A549 (cell line): ENCODE results near the gene FAM221B. TPM values are rescaled to one million over a fixed set of nuclear protein-coding genes. Genes with fewer than 3 reads are reported as not detected.

Source experiments
- ATAC-seq, 2 experiments: fragments of 200-7000 bp in 1 of 2; fragments of >200 bp in 1 of 2; cut with Nextera tagmentation in 1 of 2; cut with Tn5 transposase in 1 of 2; 3 replicates each; pipeline versions ENCODE4 v1.8.0 to v1.9.1; 2018 to 2020; ENCODE audit warnings: mild to moderate bottlenecking in 1 of 2, moderate library complexity in 1 of 2
- CTCF ChIA-PET: fragments of 300-600 bp; sonication (Branson Sonifier 250); formaldehyde crosslinking; extraction: SDS; loops from one replicate; lab custom pipeline; 2021; ENCODE audit warnings: antibody characterized with exemption, inconsistent platforms; lab: Yijun Ruan, JAX
- POLR2A ChIA-PET: fragments of 350-600 bp; formaldehyde crosslinking; extraction: SDS; loops from one replicate; lab custom pipeline; 2021; ENCODE audit warnings: antibody characterized with exemption, inconsistent platforms; lab: Yijun Ruan, JAX
- DNase-seq, 2 experiments: peaks; one replicate each; pipeline versions ENCODE4 v3.0.0 to v3.0.0-alpha.2; 2011 to 2016; ENCODE audit warnings: low read depth in 1 of 2, low spot score in 1 of 2
- FAIRE-seq: peaks from 2 replicates; lab custom pipeline; 2011; peaks lifted over from hg19 to GRCh38; lab: Jason Lieb, UNC
- H3K27ac ChIP-seq, 2 experiments: fragments of >200 bp; sonication (Bioruptor Twin); formaldehyde crosslinking; 3 replicates each; pipeline ENCODE4 v1.5.1; 2016 to 2017
- H3K4me1 ChIP-seq: fragments of >200 bp; sonication (Bioruptor Twin); formaldehyde crosslinking; 3 replicates; pipeline ENCODE4 v1.6.1; 2016
- H3K4me2 ChIP-seq: fragments of >200 bp; sonication (Bioruptor Twin); formaldehyde crosslinking; 3 replicates; pipeline ENCODE4 v1.6.1; 2016
- H3K4me3 ChIP-seq: fragments of >200 bp; sonication (Bioruptor Twin); formaldehyde crosslinking; 3 replicates; pipeline ENCODE4 v1.5.1; 2016
- H3K9me3 ChIP-seq: fragments of >200 bp; sonication (Bioruptor Twin); formaldehyde crosslinking; 3 replicates; pipeline ENCODE4 v1.6.1; 2016
- ATOH8 ChIP-seq: fragments of 250-450 bp; sonication (Bioruptor Pico); IDR thresholded peaks from 2 replicates; pipeline ENCODE4 v1.5.0; 2020; ENCODE audit warnings: low read depth, mild to moderate bottlenecking, moderate library complexity
- BHLHE40 ChIP-seq: IDR thresholded peaks from 2 replicates; pipeline ENCODE4 v1.6.1; 2012; ENCODE audit warnings: low read depth, low read length, inconsistent platforms
- CEBPB ChIP-seq, 2 experiments: fragments of >200 bp in 1 of 2; sonication (Bioruptor Twin) in 1 of 2; formaldehyde crosslinking in 1 of 2; IDR thresholded peaks; 2 replicates each; pipeline ENCODE4 v1.6.1; 2012 to 2016
- CTCF ChIP-seq: fragments of >200 bp; sonication (Bioruptor Twin); formaldehyde crosslinking; IDR thresholded peaks from 3 replicates; pipeline ENCODE4 v1.5.1; 2016
- EHF ChIP-seq: fragments of 250-450 bp; sonication (Bioruptor Pico); IDR thresholded peaks from 2 replicates; pipeline ENCODE4 v1.5.0; 2020; ENCODE audit warnings: mild to moderate bottlenecking
- ELK1 ChIP-seq: fragments of 150-350 bp; IDR thresholded peaks from 2 replicates; pipeline ENCODE4 v1.6.1; 2014; ENCODE audit warnings: low read depth, mild to moderate bottlenecking, low read length
- FOSB ChIP-seq: fragments of 250-450 bp; sonication (Bioruptor Pico); IDR thresholded peaks from 2 replicates; pipeline ENCODE4 v1.5.0; 2020; ENCODE audit warnings: mild to moderate bottlenecking, moderate library complexity
- FOXS1 ChIP-seq: fragments of 250-450 bp; sonication (Bioruptor Pico); IDR thresholded peaks from 2 replicates; pipeline ENCODE4 v1.5.0; 2020; ENCODE audit warnings: mild to moderate bottlenecking, moderate library complexity
- HES2 ChIP-seq: fragments of >200 bp; sonication (Bioruptor Twin); formaldehyde crosslinking; IDR thresholded peaks from 2 replicates; pipeline ENCODE4 v1.6.1; 2016
- HEYL ChIP-seq: fragments of 250-450 bp; sonication (Bioruptor Pico); IDR thresholded peaks from 2 replicates; pipeline ENCODE4 v1.8.0; 2021; ENCODE audit warnings: mild to moderate bottlenecking, moderate library complexity
- HMGXB4 ChIP-seq: fragments of 250-450 bp; sonication (Bioruptor Pico); IDR thresholded peaks from 2 replicates; pipeline ENCODE4 v1.5.0; 2021; ENCODE audit warnings: mild to moderate bottlenecking, moderate library complexity, borderline replicate concordance
- MAX ChIP-seq: IDR thresholded peaks from 2 replicates; pipeline ENCODE4 v1.6.1; 2012
- MAZ ChIP-seq: fragments of 150-350 bp; IDR thresholded peaks from 2 replicates; pipeline ENCODE4 v1.6.1; 2014; ENCODE audit warnings: antibody characterized with exemption, low read depth, low read length, borderline replicate concordance
- NFE2L2 ChIP-seq: fragments of 150-350 bp; conservative IDR thresholded peaks from 2 replicates; pipeline ENCODE4 v1.6.1; 2014; ENCODE audit warnings: low read length
- NR3C1 ChIP-seq: fragments of >200 bp; sonication (Bioruptor Twin); formaldehyde crosslinking; IDR thresholded peaks from 3 replicates; pipeline ENCODE4 v1.6.1; 2017
- PHF8 ChIP-seq: fragments of 200-600 bp; sonication (generic); IDR thresholded peaks from 2 replicates; pipeline ENCODE4 v1.6.1; 2016; ENCODE audit warnings: low read depth, mild to moderate bottlenecking, antibody characterized with exemption, moderate library complexity, borderline replicate concordance
- POLR2A ChIP-seq: IDR thresholded peaks from 2 replicates; pipeline ENCODE4 v1.6.1; 2012; ENCODE audit warnings: mild to moderate bottlenecking, low read length
- POLR2AphosphoS2 ChIP-seq: conservative IDR thresholded peaks from 2 replicates; pipeline ENCODE4 v1.6.1; 2012; ENCODE audit warnings: low read length, improper control_type of control experiment, inconsistent platforms
- RAD21 ChIP-seq, 2 experiments: fragments of >200 bp in 1 of 2; sonication (Bioruptor Twin) in 1 of 2; formaldehyde crosslinking in 1 of 2; IDR thresholded peaks in 1 of 2; conservative IDR thresholded peaks in 1 of 2; 2 replicates in 1 of 2; 3 replicates in 1 of 2; pipeline ENCODE4 v1.6.1; 2012 to 2018; ENCODE audit warnings: inconsistent platforms in 1 of 2
- SMC3 ChIP-seq: fragments of >200 bp; sonication (Bioruptor Twin); formaldehyde crosslinking; IDR thresholded peaks from 3 replicates; pipeline ENCODE4 v1.6.1; 2018; ENCODE audit warnings: inconsistent platforms
- ZNF302 ChIP-seq: fragments of 250-450 bp; sonication (Bioruptor Pico); IDR thresholded peaks from 2 replicates; pipeline ENCODE4 v1.9.0; 2021; ENCODE audit warnings: inconsistent platforms, mild to moderate bottlenecking, moderate library complexity
- WGBS: methylation state at CpG from one replicate; pipeline ENCODE4 v1.1.6; 2017; ENCODE audit errors: missing lambda C conversion rate; 5-methylcytosine and 5-hydroxymethylcytosine counted together
- polyA plus RNA-seq, 4 experiments: library from polyadenylated mRNA; depleted of rRNA in 3 of 4; stranded (reverse); fragments of >200 nt; fragmentation: RNase III in 1 of 4; extraction: RNeasy Plus Mini Kit Qiagen cat#74134 plus additional on column Dnase treatment in 1 of 4; gene quantifications; 2 replicates in 3 of 4; 3 replicates in 1 of 4; pipeline ENCODE4 v1.2.3, GENCODE V29; 2011 to 2017

FAM221B gene
- polyA plus RNA-seq, 2 of the 4 experiments (the other 2 are of a cell fraction): not detected

GRCh38 chr9:35792024-35792813, 36.3 kb downstream of the FAM221B start (continued):
- TF ChIP-seq HMGXB4 (CRISPR knock-in tag) (no peak), NFE2L2 (no peak), HEYL (CRISPR knock-in tag) (no peak), ATOH8 (CRISPR knock-in tag) (no peak), NR3C1 (no peak), POLR2AphosphoS2 (no peak), EHF (no peak)

- no peak for TF ChIP-seq POLR2AphosphoS2
- no peak for TF ChIP-seq FOXS1
- no peak for TF ChIP-seq SMC3
- no peak for TF ChIP-seq MAX
- no peak for TF ChIP-seq CTCF
- CTCF ChIA-PET: interaction anchor here (1.0 to 2.7 kb wide), 5 partner anchors 9 to 120 kb away, joined by 3 to 26 read pairs (median 6); partner anchors contain the start of genes HINT2 and SPAG8
- no peak within 1 kb of the TSS for H3K4me3 ChIP-seq
- no peaks in the 10 kb centered on the region for H3K9me3 ChIP-seq
- 95% methylated on average over 35 of the region's 64 CpGs for WGBS
- DNase-seq (no peak), ATAC-seq (no peak), FAIRE-seq (no peak)
- peaks cover 16% of the 10 kb centered on the region for H3K4me1 ChIP-seq
- peak within 1 kb of the TSS in 1 of 2 experiments; percentile 22; a peak in 1 of 6 replicates for H3K27ac ChIP-seq
- POLR2A ChIA-PET: no interaction called here
- H3K4me2 ChIP-seq: no peak within 1 kb of the TSS
These were observed 37.1 kb downstream of the FAM221B start, which contains the start of gene NPR2 for GRCh38 chr9:35791297-35791921. TSS of gene NPR2 (plus strand) at chr9:35791591. CDS start at chr9:35792409, 818 bp downstream.

GRCh38 chr9:35790385-35791296, 37.9 kb downstream of the FAM221B start:
- no peak overlapping the region for H3K4me2 ChIP-seq
- peak; percentile 87 to 97 for ATAC-seq
- peak; percentile 65 to 85 for DNase-seq
- FAIRE-seq: peak; percentile 43
- H3K4me1 ChIP-seq: peaks cover 9% of the 10 kb centered on the region
- ChIA-PET CTCF (interaction anchor here (0.5 to 5.0 kb wide), 69 partner anchors 9 to 1766 kb away, joined by 3 to 122 read pairs (median 7); partner anchors contain the start of genes ARHGEF39, CCDC107, FAM221B and GBA2), POLR2A (interaction anchor here (1.5 kb wide), 1 partner anchor 92 kb away, joined by 4 read pairs; no protein-coding TSS in a partner anchor)
- H3K27ac ChIP-seq: peak overlapping the region in 1 of 2 experiments; percentile 22; a peak in 1 of 6 replicates
- TF ChIP-seq ELK1: no peak
- no peak for TF ChIP-seq PHF8
- peak; percentile 85 to 92 for TF ChIP-seq RAD21 (conservative IDR thresholded peaks at IDR 0.05 in 1 of 2, IDR thresholded peaks at IDR 0.05 in 1 of 2)
- TF ChIP-seq MAZ: no peak
- peak; percentile 59 for TF ChIP-seq SMC3
- no peak for TF ChIP-seq POLR2A
- no peak for TF ChIP-seq CEBPB (IDR thresholded peaks at IDR 0.05)
- TF ChIP-seq FOSB (CRISPR knock-in tag): no peak
- TF ChIP-seq CTCF: peak; percentile 91
- no peak for TF ChIP-seq BHLHE40
- no peak for TF ChIP-seq HES2
- no peak for TF ChIP-seq ZNF302 (CRISPR knock-in tag)
- no peak overlapping the region for H3K4me3 ChIP-seq
- WGBS: 67% methylated on average over 37 of the region's 37 CpGs
- no peaks in the 10 kb centered on the region for H3K9me3 ChIP-seq
